HG03342 (cell line): ENCODE data around the gene VSX1.

Experiments
- ATAC-seq: cut with Tn5 transposase; IDR thresholded peaks from one replicate; pipeline ENCODE4 v1.9.1; 2021; ENCODE audit warnings: mild to moderate bottlenecking, moderate library complexity; ENCODE audit not compliant: unreplicated experiment

VSX1 gene

GRCh38 chr20:25088267-25088666 lies 6.3 kb upstream of the VSX1 start:
- no peak for ATAC-seq

GRCh38 chr20:25087186-25087929 lies 5.4 kb upstream of the VSX1 start:
- ATAC-seq: no peak

GRCh38 chr20:25085756-25086495 lies 4.0 kb upstream of the VSX1 start:
- no peak for ATAC-seq

GRCh38 chr20:25084626-25085187 lies 2.8 kb upstream of the VSX1 start:
- ATAC-seq: no peak

GRCh38 chr20:25083773-25084625 lies 2.1 kb upstream of the VSX1 start:
- no peak for ATAC-seq

- no peak for ATAC-seq
Observed at GRCh38 chr20:25083141-25083772, 1.3 kb upstream of the VSX1 start.

- ATAC-seq: no peak
Observed at GRCh38 chr20:25082498-25082873, 545 bp upstream of the VSX1 start.

GRCh38 chr20:25081065-25081729 lies 744 bp downstream of the VSX1 start:
- no peak for ATAC-seq

- ATAC-seq: no peak
Observed at GRCh38 chr20:25079171-25079570, 2.8 kb downstream of the VSX1 start.

GRCh38 chr20:25078662-25079061 lies 3.3 kb downstream of the VSX1 start:
- no peak for ATAC-seq

GRCh38 chr20:25077610-25078169 lies 4.3 kb downstream of the VSX1 start:
- ATAC-seq: no peak

GRCh38 chr20:25076731-25077609 lies 5.0 kb downstream of the VSX1 start:
- ATAC-seq: no peak

GRCh38 chr20:25076201-25076600 lies 5.7 kb downstream of the VSX1 start:
- no peak for ATAC-seq

- no peak for ATAC-seq
Observed at GRCh38 chr20:25073544-25073943, 8.4 kb downstream of the VSX1 start.

GRCh38 chr20:25072226-25072811 lies 9.6 kb downstream of the VSX1 start:
- no peak for ATAC-seq

- no peak for ATAC-seq
Observed at GRCh38 chr20:25071734-25072133, 10.2 kb downstream of the VSX1 start.

- ATAC-seq: no peak
Observed at GRCh38 chr20:25070821-25071473, 11.0 kb downstream of the VSX1 start.
